GM12892 (cell line): ENCODE data around the gene SLC13A3.

Source experiments
- POLR2A ChIP-seq: IDR thresholded peaks from 2 replicates; pipeline ENCODE4 v1.6.1; 2011; ENCODE audit warnings: low read depth, low read length, control low read depth
- POLR2AphosphoS5 ChIP-seq: IDR thresholded peaks from 2 replicates; pipeline ENCODE4 v1.6.1; 2011; ENCODE audit warnings: low read depth, low read length, control low read depth
- TAF1 ChIP-seq: IDR thresholded peaks from 2 replicates; pipeline ENCODE4 v1.6.1; 2011; ENCODE audit warnings: low read depth, mild to moderate bottlenecking, control low read depth, low read length, borderline replicate concordance

DNA sequence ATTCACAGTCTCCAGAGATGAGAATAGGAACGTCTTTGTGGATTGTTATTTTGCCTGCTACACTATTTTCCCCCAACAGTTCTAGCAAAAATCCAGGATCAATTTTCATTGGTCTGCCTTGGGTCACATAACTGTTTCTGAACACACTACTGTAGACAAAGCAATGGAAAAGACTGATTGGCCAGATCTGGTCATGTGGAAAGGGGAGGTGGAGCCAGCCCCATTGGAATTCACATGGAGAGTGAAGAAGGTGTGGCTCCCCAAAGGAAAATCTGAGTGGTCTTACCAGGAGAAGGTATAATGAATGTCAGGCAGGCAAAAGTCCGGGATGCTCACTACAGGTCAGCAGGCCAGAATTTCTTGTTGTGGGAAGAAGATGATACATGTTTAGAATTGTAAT is 47.5 kb upstream of the SLC13A3 start:
- TF ChIP-seq POLR2AphosphoS5 (no peak), POLR2A (no peak), TAF1 (no peak)
